HEK293 (cell line): ENCODE data around the gene COL18A1.
A peak's percentile ranks its signal among the peaks of the same experiment; 100 is the strongest.

Experiments
- CTCF ChIA-PET: fragments of 350-600 bp; formaldehyde crosslinking; extraction: SDS; loops from one replicate; lab custom pipeline; 2021; ENCODE audit warnings: antibody characterized with exemption; lab: Yijun Ruan, JAX
- POLR2A ChIA-PET: fragments of 300-600 bp; formaldehyde crosslinking; extraction: SDS; loops from one replicate; lab custom pipeline; 2020; ENCODE audit warnings: antibody characterized with exemption, inconsistent platforms; lab: Yijun Ruan, JAX
- H3K27ac ChIP-seq: fragments of 200-500 bp; sonication (Bioruptor generic); 2 replicates; pipeline ENCODE4 v1.5.1; 2014; ENCODE audit warnings: low read depth, low read length, control low read depth, inconsistent platforms; ENCODE audit errors: extremely low read depth
- H3K36me3 ChIP-seq, 2 experiments: fragments of 200-500 bp in 1 of 2; sonication (Bioruptor generic) in 1 of 2; 1 replicate in 1 of 2; 2 replicates in 1 of 2; pipeline ENCODE4 v1.5.1; 2014 to 2017; ENCODE audit warnings: inconsistent platforms in 2 of 2, low read length in 2 of 2; ENCODE audit not compliant: control insufficient read depth in 2 of 2, insufficient read depth in 1 of 2
- H3K4me1 ChIP-seq: fragments of 200-500 bp; sonication (Bioruptor generic); 2 replicates; pipeline ENCODE4 v1.5.1; 2014; ENCODE audit warnings: mild to moderate bottlenecking, low read length, inconsistent platforms; ENCODE audit not compliant: control insufficient read depth, insufficient read depth
- H3K4me3 ChIP-seq: 2 replicates; pipeline ENCODE4 v1.5.1; 2011; ENCODE audit warnings: low read depth, mild to moderate bottlenecking, control low read depth, low read length, moderate library complexity
- H3K9me3 ChIP-seq: fragments of 200-500 bp; sonication (Bioruptor generic); 2 replicates; pipeline ENCODE4 v1.5.1; 2014; ENCODE audit warnings: low read depth, low read length, inconsistent platforms; ENCODE audit not compliant: control insufficient read depth, insufficient read depth
- IKZF3 ChIP-seq: fragments of 450-650 bp; IDR thresholded peaks from 2 replicates; pipeline ENCODE4 v1.5.0; 2018; ENCODE audit warnings: missing biosample characterization, mild to moderate bottlenecking, missing genetic modification characterization, moderate library complexity
- PRDM4 ChIP-seq: fragments of 450-650 bp; formaldehyde crosslinking; IDR thresholded peaks from 2 replicates; pipeline ENCODE4 v1.5.1; 2017; ENCODE audit warnings: missing biosample characterization, missing genetic modification characterization
- PRDM6 ChIP-seq: fragments of 450-650 bp; formaldehyde crosslinking; IDR thresholded peaks from 2 replicates; pipeline ENCODE4 v1.5.1; 2017; ENCODE audit warnings: missing biosample characterization, missing genetic modification characterization
- SP2 ChIP-seq: fragments of 450-650 bp; formaldehyde crosslinking; IDR thresholded peaks from 2 replicates; pipeline ENCODE4 v1.5.1; 2016; ENCODE audit warnings: missing biosample characterization, missing genetic modification characterization
- ZBTB8A ChIP-seq: fragments of 450-650 bp; formaldehyde crosslinking; IDR thresholded peaks from 2 replicates; pipeline ENCODE4 v1.5.1; 2016; ENCODE audit warnings: missing biosample characterization, missing genetic modification characterization
- ZIC2 ChIP-seq: fragments of 450-650 bp; formaldehyde crosslinking; IDR thresholded peaks from 2 replicates; pipeline ENCODE4 v1.5.1; 2016; ENCODE audit warnings: missing biosample characterization, missing genetic modification characterization
- ZNF133 ChIP-seq: fragments of 450-650 bp; formaldehyde crosslinking; IDR thresholded peaks from 2 replicates; pipeline ENCODE4 v1.5.1; 2016; ENCODE audit warnings: missing biosample characterization, missing genetic modification characterization
- ZNF280C ChIP-seq: fragments of 450-650 bp; formaldehyde crosslinking; IDR thresholded peaks from 2 replicates; pipeline ENCODE4 v1.5.1; 2016; ENCODE audit warnings: missing biosample characterization, missing genetic modification characterization
- ZNF324 ChIP-seq: fragments of 450-650 bp; formaldehyde crosslinking; IDR thresholded peaks from 2 replicates; pipeline ENCODE4 v1.5.1; 2016; ENCODE audit warnings: missing biosample characterization, missing genetic modification characterization
- ZNF37A ChIP-seq: fragments of 450-650 bp; IDR thresholded peaks from 2 replicates; pipeline ENCODE4 v1.5.1; 2018; ENCODE audit warnings: missing biosample characterization, missing genetic modification characterization
- ZNF394 ChIP-seq: fragments of 450-650 bp; formaldehyde crosslinking; IDR thresholded peaks from 2 replicates; pipeline ENCODE4 v1.5.1; 2016; ENCODE audit warnings: missing biosample characterization, missing genetic modification characterization, mild to moderate bottlenecking, moderate library complexity, borderline replicate concordance
- ZNF433 ChIP-seq: fragments of 450-650 bp; formaldehyde crosslinking; IDR thresholded peaks from 2 replicates; pipeline ENCODE4 v1.5.1; 2016; ENCODE audit warnings: missing biosample characterization, missing genetic modification characterization, low read depth
- ZNF510 ChIP-seq: fragments of 450-650 bp; formaldehyde crosslinking; IDR thresholded peaks from 2 replicates; pipeline ENCODE4 v1.5.1; 2018; ENCODE audit warnings: mild to moderate bottlenecking, missing genetic modification characterization, missing biosample characterization; ENCODE audit not compliant: insufficient replicate concordance
- ZNF561 ChIP-seq: fragments of 450-650 bp; IDR thresholded peaks from 2 replicates; pipeline ENCODE4 v1.5.1; 2018; ENCODE audit warnings: missing biosample characterization, missing genetic modification characterization, borderline replicate concordance
- ZNF571 ChIP-seq: fragments of 450-650 bp; formaldehyde crosslinking; IDR thresholded peaks from 2 replicates; pipeline ENCODE4 v1.5.0; 2017; ENCODE audit warnings: missing biosample characterization, missing genetic modification characterization
- ZNF610 ChIP-seq: fragments of 450-650 bp; formaldehyde crosslinking; IDR thresholded peaks from 2 replicates; pipeline ENCODE4 v1.5.1; 2016; ENCODE audit warnings: missing biosample characterization, missing genetic modification characterization, borderline replicate concordance
- ZNF704 ChIP-seq: fragments of 450-650 bp; formaldehyde crosslinking; IDR thresholded peaks from 2 replicates; pipeline ENCODE4 v1.5.1; 2016; ENCODE audit warnings: missing biosample characterization, missing genetic modification characterization
- ZNF747 ChIP-seq: fragments of 450-650 bp; formaldehyde crosslinking; IDR thresholded peaks from 2 replicates; pipeline ENCODE4 v1.5.1; 2016; ENCODE audit warnings: missing biosample characterization, missing genetic modification characterization
- ZNF76 ChIP-seq: fragments of 450-650 bp; formaldehyde crosslinking; IDR thresholded peaks from 2 replicates; pipeline ENCODE4; 2016; ENCODE audit warnings: low read depth, missing biosample characterization, missing genetic modification characterization, borderline replicate concordance
- ZSCAN16 ChIP-seq: fragments of 450-650 bp; formaldehyde crosslinking; IDR thresholded peaks from 2 replicates; pipeline ENCODE4 v1.5.1; 2016; ENCODE audit warnings: missing biosample characterization, missing genetic modification characterization

Gene COL18A1

GRCh38 chr21:45494851-45495680 is 90.1 kb downstream of the COL18A1 start:
- Histone ChIP-seq H3K36me3 (peaks cover 0 to 42% of the 10 kb centered on the region in 2 experiments; a peak in 1 of 3 replicates), H3K9me3 (no peaks in the 10 kb centered on the region), H3K27ac (no peak overlapping the region), H3K4me1 (no peaks in the 10 kb centered on the region), H3K4me3 (no peak overlapping the region)
- CTCF ChIA-PET: no interaction called here
- POLR2A ChIA-PET: no interaction called here
- TF ChIP-seq ZNF37A: no peak
- TF ChIP-seq ZNF510 (tag by site-specific recombination): no peak
- no peak for TF ChIP-seq ZNF324
- TF ChIP-seq ZNF561 (tag by site-specific recombination): no peak
- TF ChIP-seq ZNF571 (tag by site-specific recombination): no peak
- TF ChIP-seq ZNF280C (tag by site-specific recombination): no peak
- TF ChIP-seq ZNF610 (tag by site-specific recombination): no peak
- TF ChIP-seq PRDM4 (tag by site-specific recombination): no peak

- TF ChIP-seq SP2 (tag by site-specific recombination): no peak
- TF ChIP-seq ZIC2 (tag by site-specific recombination): peak; percentile 36
- TF ChIP-seq, all 188 proteins: peak for 1
- Histone ChIP-seq H3K4me3 (no peak overlapping the region), H3K4me1 (no peaks in the 10 kb centered on the region), H3K9me3 (no peaks in the 10 kb centered on the region), H3K27ac (no peak overlapping the region), H3K36me3 (peaks cover 0 to 42% of the 10 kb centered on the region in 2 experiments; a peak in 1 of 3 replicates)
- ChIA-PET CTCF (no interaction called here), POLR2A (no interaction called here)
These were observed 91.4 kb downstream of the COL18A1 start for GRCh38 chr21:45496151-45496967.

GRCh38 chr21:45496968-45497845 is 92.2 kb downstream of the COL18A1 start:
- CTCF ChIA-PET: no interaction called here
- H3K9me3 ChIP-seq: no peaks in the 10 kb centered on the region
- H3K4me3 ChIP-seq: no peak overlapping the region
- peaks cover 0 to 42% of the 10 kb centered on the region in 2 experiments; a peak in 1 of 3 replicates for H3K36me3 ChIP-seq
- POLR2A ChIA-PET: no interaction called here
- no peak overlapping the region for H3K27ac ChIP-seq
- no peaks in the 10 kb centered on the region for H3K4me1 ChIP-seq
- TF ChIP-seq ZNF747: no peak
- no peak for TF ChIP-seq ZSCAN16 (tag by site-specific recombination)
- no peak for TF ChIP-seq PRDM6 (tag by site-specific recombination)
- TF ChIP-seq IKZF3 (tag by site-specific recombination): no peak
- TF ChIP-seq ZNF394: no peak
- TF ChIP-seq ZBTB8A (tag by site-specific recombination): no peak
- TF ChIP-seq ZNF133: no peak
- no peak for TF ChIP-seq ZNF76 (tag by site-specific recombination)
- TF ChIP-seq ZNF704 (tag by site-specific recombination): no peak
- no peak for TF ChIP-seq ZNF433 (tag by site-specific recombination)
